ENCODE results near the gene TMEM178B.

The TMEM178B gene

GRCh38 chr7:141228482-141228881, 154.6 kb downstream of the TMEM178B start:
- Mint-ChIP-seq H3K4me1 (no peaks in the 10 kb centered on the region), H3K27ac (ENCODE audit: low read depth) (no peak overlapping the region), H3K36me3 (ENCODE audit: insufficient read depth) (no peaks in the 10 kb centered on the region), H3K4me3 (no peak overlapping the region), H3K27me3 (peaks cover 3% of the 10 kb centered on the region), H3K9me3 (no peaks in the 10 kb centered on the region)
- DNase-seq (ENCODE audit: low spot score in 2 of 2) (no peak), ATAC-seq (replicated peaks; ENCODE audit: extremely low read depth, poor library complexity, severe bottlenecking) (no peak)

- Mint-ChIP-seq H3K36me3 (ENCODE audit: insufficient read depth) (no peaks in the 10 kb centered on the region), H3K9me3 (no peaks in the 10 kb centered on the region), H3K4me3 (no peak overlapping the region), H3K4me1 (no peaks in the 10 kb centered on the region), H3K27ac (ENCODE audit: low read depth) (no peak overlapping the region), H3K27me3 (peaks cover 16% of the 10 kb centered on the region)
- ATAC-seq (replicated peaks; ENCODE audit: extremely low read depth, poor library complexity, severe bottlenecking) (no peak), DNase-seq (ENCODE audit: low spot score in 2 of 2) (no peak)
Observed at GRCh38 chr7:141231018-141231792, 157.3 kb downstream of the TMEM178B start.

- no peaks in the 10 kb centered on the region for H3K36me3 Mint-ChIP-seq (ENCODE audit: insufficient read depth)
Observed at GRCh38 chr7:141232286-141233051, 158.6 kb downstream of the TMEM178B start.

GRCh38 chr7:141234335-141235105, 160.7 kb downstream of the TMEM178B start:
- Mint-ChIP-seq H3K27ac (ENCODE audit: low read depth) (no peak overlapping the region), H3K36me3 (ENCODE audit: insufficient read depth) (no peaks in the 10 kb centered on the region), H3K9me3 (no peaks in the 10 kb centered on the region), H3K4me1 (no peaks in the 10 kb centered on the region), H3K27me3 (peaks cover 16% of the 10 kb centered on the region), H3K4me3 (no peak overlapping the region)
- ATAC-seq (replicated peaks; ENCODE audit: extremely low read depth, poor library complexity, severe bottlenecking) (no peak), DNase-seq (ENCODE audit: low spot score in 2 of 2) (no peak)

More at GRCh38 chr7:141232286-141233051, 158.6 kb downstream of the TMEM178B start:
- H3K9me3 Mint-ChIP-seq = no peaks in the 10 kb centered on the region
- no peak overlapping the region for H3K4me3 Mint-ChIP-seq
- H3K27ac Mint-ChIP-seq (ENCODE audit: low read depth) = no peak overlapping the region
- ATAC-seq (replicated peaks; ENCODE audit: extremely low read depth, poor library complexity, severe bottlenecking) (no peak), DNase-seq (ENCODE audit: low spot score in 2 of 2) (no peak)
- H3K4me1 Mint-ChIP-seq = no peaks in the 10 kb centered on the region
- H3K27me3 Mint-ChIP-seq = peaks cover 16% of the 10 kb centered on the region

GRCh38 chr7:141235656-141236055, 161.8 kb downstream of the TMEM178B start:
- DNase-seq (ENCODE audit: low spot score in 2 of 2) (no peak), ATAC-seq (replicated peaks; ENCODE audit: extremely low read depth, poor library complexity, severe bottlenecking) (no peak)
- Mint-ChIP-seq H3K36me3 (ENCODE audit: insufficient read depth) (no peaks in the 10 kb centered on the region), H3K4me1 (no peaks in the 10 kb centered on the region), H3K9me3 (no peaks in the 10 kb centered on the region), H3K27ac (ENCODE audit: low read depth) (no peak overlapping the region), H3K4me3 (no peak overlapping the region), H3K27me3 (peaks cover 16% of the 10 kb centered on the region)

GRCh38 chr7:141238596-141239243, 164.9 kb downstream of the TMEM178B start:
- DNase-seq (ENCODE audit: low spot score in 2 of 2) (no peak), ATAC-seq (replicated peaks; ENCODE audit: extremely low read depth, poor library complexity, severe bottlenecking) (no peak)
- H3K9me3 Mint-ChIP-seq = no peaks in the 10 kb centered on the region
- H3K4me1 Mint-ChIP-seq = no peaks in the 10 kb centered on the region
- peaks cover 11% of the 10 kb centered on the region for H3K27me3 Mint-ChIP-seq
- no peak overlapping the region for H3K27ac Mint-ChIP-seq (ENCODE audit: low read depth)
- no peaks in the 10 kb centered on the region for H3K36me3 Mint-ChIP-seq (ENCODE audit: insufficient read depth)
- no peak overlapping the region for H3K4me3 Mint-ChIP-seq

- Mint-ChIP-seq H3K36me3 (ENCODE audit: insufficient read depth) (no peaks in the 10 kb centered on the region), H3K4me3 (no peak overlapping the region), H3K27ac (ENCODE audit: low read depth) (no peak overlapping the region), H3K9me3 (no peaks in the 10 kb centered on the region), H3K27me3 (peaks cover 2% of the 10 kb centered on the region), H3K4me1 (no peaks in the 10 kb centered on the region)
- ATAC-seq (replicated peaks; ENCODE audit: extremely low read depth, poor library complexity, severe bottlenecking) (no peak), DNase-seq (ENCODE audit: low spot score in 2 of 2) (no peak)
Observed at GRCh38 chr7:141239661-141240060, 165.8 kb downstream of the TMEM178B start.

- Mint-ChIP-seq H3K27me3 (no peaks in the 10 kb centered on the region), H3K27ac (ENCODE audit: low read depth) (no peak overlapping the region), H3K36me3 (ENCODE audit: insufficient read depth) (no peaks in the 10 kb centered on the region), H3K4me1 (no peaks in the 10 kb centered on the region), H3K9me3 (no peaks in the 10 kb centered on the region), H3K4me3 (no peak overlapping the region)
- no peak for ATAC-seq (replicated peaks; ENCODE audit: extremely low read depth, poor library complexity, severe bottlenecking)
- no peak for DNase-seq (ENCODE audit: low spot score in 2 of 2)
Observed at GRCh38 chr7:141242568-141242967, 168.7 kb downstream of the TMEM178B start.

- H3K4me3 Mint-ChIP-seq = no peak overlapping the region
Observed at GRCh38 chr7:141243368-141243767, 169.5 kb downstream of the TMEM178B start.

GRCh38 chr7:141244435-141244834, 170.6 kb downstream of the TMEM178B start:
- DNase-seq (ENCODE audit: low spot score in 2 of 2) (no peak), ATAC-seq (replicated peaks; ENCODE audit: extremely low read depth, poor library complexity, severe bottlenecking) (no peak)
- Mint-ChIP-seq H3K4me3 (no peak overlapping the region), H3K27me3 (no peaks in the 10 kb centered on the region), H3K27ac (ENCODE audit: low read depth) (no peak overlapping the region), H3K4me1 (no peaks in the 10 kb centered on the region), H3K36me3 (ENCODE audit: insufficient read depth) (no peaks in the 10 kb centered on the region), H3K9me3 (no peaks in the 10 kb centered on the region)

More at GRCh38 chr7:141243368-141243767, 169.5 kb downstream of the TMEM178B start:
- Mint-ChIP-seq H3K9me3 (no peaks in the 10 kb centered on the region), H3K27me3 (no peaks in the 10 kb centered on the region), H3K27ac (ENCODE audit: low read depth) (no peak overlapping the region), H3K36me3 (ENCODE audit: insufficient read depth) (no peaks in the 10 kb centered on the region), H3K4me1 (no peaks in the 10 kb centered on the region)
- no peak for ATAC-seq (replicated peaks; ENCODE audit: extremely low read depth, poor library complexity, severe bottlenecking)
- no peak for DNase-seq (ENCODE audit: low spot score in 2 of 2)

GRCh38 chr7:141246426-141246825, 172.6 kb downstream of the TMEM178B start:
- H3K4me1 Mint-ChIP-seq = no peaks in the 10 kb centered on the region
- H3K9me3 Mint-ChIP-seq = no peaks in the 10 kb centered on the region
- ATAC-seq (replicated peaks; ENCODE audit: extremely low read depth, poor library complexity, severe bottlenecking) = no peak
- no peak overlapping the region for H3K4me3 Mint-ChIP-seq
- H3K36me3 Mint-ChIP-seq (ENCODE audit: insufficient read depth) = no peaks in the 10 kb centered on the region
- no peak for DNase-seq (ENCODE audit: low spot score in 2 of 2)
- H3K27me3 Mint-ChIP-seq = peaks cover under 1% of the 10 kb centered on the region
- no peak overlapping the region for H3K27ac Mint-ChIP-seq (ENCODE audit: low read depth)

GRCh38 chr7:141251180-141251579, 177.3 kb downstream of the TMEM178B start:
- H3K27me3 Mint-ChIP-seq = peaks cover 11% of the 10 kb centered on the region
- H3K36me3 Mint-ChIP-seq (ENCODE audit: insufficient read depth) = no peaks in the 10 kb centered on the region
- DNase-seq (ENCODE audit: low spot score in 2 of 2) = no peak
- H3K4me3 Mint-ChIP-seq = no peak overlapping the region
- H3K4me1 Mint-ChIP-seq = no peaks in the 10 kb centered on the region
- H3K27ac Mint-ChIP-seq (ENCODE audit: low read depth) = no peak overlapping the region
- no peak for ATAC-seq (replicated peaks; ENCODE audit: extremely low read depth, poor library complexity, severe bottlenecking)
- H3K9me3 Mint-ChIP-seq = no peaks in the 10 kb centered on the region

All from central memory CD8-positive, alpha-beta T cell (primary cell).